GM13976 (cell line): ENCODE results near the gene TIRAP.

Experiments used
- DNase-seq: peaks from one replicate; pipeline ENCODE4 v3.0.0; 2012; ENCODE audit warnings: low spot score
- in situ Hi-C: fragments of 300-500 bp; cut with MboI; formaldehyde crosslinking; loops from one replicate; pipeline ENCODE4 v1.12.0; 2022; ENCODE audit warnings: low sequenced_read_pairs, mixed read lengths, inconsistent platforms; ENCODE audit not compliant: unreplicated experiment
- TF ChIP-seq, protein P1 (sequence below): IDR thresholded peaks from 2 replicates; pipeline ENCODE4 v1.5.1; 2012; ENCODE audit warnings: borderline replicate concordance, mild to moderate bottlenecking; ENCODE audit not compliant: insufficient read depth; ENCODE audit errors: extremely low read depth, missing control alignments, control extremely low read depth

The TIRAP gene

DNA sequence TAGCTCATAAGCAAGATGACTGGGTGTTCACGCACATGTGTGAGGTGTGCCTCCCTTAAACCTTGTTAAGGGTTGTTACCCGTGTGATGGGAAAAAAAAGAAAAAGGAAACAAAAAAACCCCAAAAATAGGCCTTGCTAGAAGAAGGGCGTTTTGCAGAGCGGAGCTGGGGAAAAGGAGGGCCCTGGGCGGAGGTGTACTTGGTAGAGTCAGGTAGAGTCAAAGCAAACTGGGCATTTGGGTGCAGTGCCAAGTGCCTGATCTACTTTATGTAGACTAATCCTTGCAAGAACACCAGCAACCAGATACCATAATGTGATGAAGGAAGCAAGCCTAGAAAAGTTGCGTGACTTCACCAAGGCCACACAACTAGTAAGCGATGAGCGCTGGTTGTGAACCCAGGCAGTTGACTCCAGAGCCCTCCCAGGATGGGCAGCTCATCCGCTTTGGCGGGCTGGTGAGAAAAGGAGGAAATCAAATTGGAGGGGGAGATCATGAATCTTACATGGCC lies 1.2 kb upstream of the TIRAP start:
- no peak for DNase-seq
- in situ Hi-C loops: no loop called here
- TF ChIP-seq, protein P1, sequence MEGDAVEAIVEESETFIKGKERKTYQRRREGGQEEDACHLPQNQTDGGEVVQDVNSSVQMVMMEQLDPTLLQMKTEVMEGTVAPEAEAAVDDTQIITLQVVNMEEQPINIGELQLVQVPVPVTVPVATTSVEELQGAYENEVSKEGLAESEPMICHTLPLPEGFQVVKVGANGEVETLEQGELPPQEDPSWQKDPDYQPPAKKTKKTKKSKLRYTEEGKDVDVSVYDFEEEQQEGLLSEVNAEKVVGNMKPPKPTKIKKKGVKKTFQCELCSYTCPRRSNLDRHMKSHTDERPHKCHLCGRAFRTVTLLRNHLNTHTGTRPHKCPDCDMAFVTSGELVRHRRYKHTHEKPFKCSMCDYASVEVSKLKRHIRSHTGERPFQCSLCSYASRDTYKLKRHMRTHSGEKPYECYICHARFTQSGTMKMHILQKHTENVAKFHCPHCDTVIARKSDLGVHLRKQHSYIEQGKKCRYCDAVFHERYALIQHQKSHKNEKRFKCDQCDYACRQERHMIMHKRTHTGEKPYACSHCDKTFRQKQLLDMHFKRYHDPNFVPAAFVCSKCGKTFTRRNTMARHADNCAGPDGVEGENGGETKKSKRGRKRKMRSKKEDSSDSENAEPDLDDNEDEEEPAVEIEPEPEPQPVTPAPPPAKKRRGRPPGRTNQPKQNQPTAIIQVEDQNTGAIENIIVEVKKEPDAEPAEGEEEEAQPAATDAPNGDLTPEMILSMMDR: no peak

DNA sequence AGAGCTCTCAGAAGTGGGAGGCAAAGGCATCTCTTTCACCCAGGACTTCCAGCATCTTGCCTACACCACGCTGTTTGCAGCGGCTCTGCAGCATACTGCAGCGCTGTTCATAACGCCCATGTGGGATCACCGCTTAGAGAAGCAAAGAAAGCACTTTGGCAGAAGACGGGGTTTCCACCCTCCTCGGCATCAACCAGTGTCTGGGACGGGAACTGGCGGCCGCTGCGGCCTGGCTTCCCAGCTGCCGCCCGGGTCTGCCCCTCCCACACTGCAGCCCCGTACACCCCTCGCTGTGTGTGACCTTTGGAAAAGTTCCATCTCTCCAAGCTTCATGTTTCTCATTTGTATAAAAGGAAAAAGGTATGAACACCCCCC lies 545 bp upstream of the TIRAP start:
- TF ChIP-seq, protein P1: no peak
- in situ Hi-C loops: no loop called here
- no peak for DNase-seq

DNA sequence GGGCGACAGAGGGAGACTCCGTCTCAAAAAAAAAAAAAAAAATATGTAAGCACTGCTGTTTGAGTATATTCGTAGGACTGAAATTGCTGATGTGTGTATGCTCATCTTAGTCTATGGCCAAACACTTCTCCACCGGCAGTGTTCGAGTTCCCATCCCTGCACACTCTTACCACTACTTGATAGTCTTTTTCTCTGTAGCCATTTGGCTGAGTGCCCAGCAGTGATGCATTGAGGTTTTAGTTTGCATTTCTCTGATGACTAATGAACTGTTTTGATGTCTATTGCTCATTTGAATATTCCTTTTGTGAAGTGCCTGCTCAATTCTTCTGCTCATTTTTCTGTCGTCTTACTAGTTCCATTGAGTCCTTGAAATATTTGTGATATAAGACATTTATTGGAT lies 1.9 kb downstream of the TIRAP start:
- in situ Hi-C loops: no loop called here
- TF ChIP-seq, protein P1: no peak
- peak; percentile 73 for DNase-seq

DNA sequence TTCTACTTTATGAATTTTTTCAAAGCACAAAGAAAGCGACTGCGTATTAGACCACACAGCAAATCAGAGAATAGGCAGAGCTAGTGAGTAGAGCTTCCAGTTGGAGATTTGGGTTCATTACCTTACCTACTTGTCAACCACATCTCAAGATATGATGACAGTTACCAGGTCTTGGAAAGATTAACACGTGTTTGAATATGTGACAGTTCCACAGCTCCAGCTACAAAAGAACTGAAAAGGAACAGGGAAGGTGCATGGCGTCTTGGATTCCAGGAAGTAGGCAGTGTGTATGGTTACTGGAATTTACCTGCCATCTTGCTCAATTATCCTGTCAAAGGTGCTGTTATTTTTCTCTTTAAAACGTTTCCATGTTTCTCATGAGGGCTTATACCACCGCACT lies 5.3 kb downstream of the TIRAP start:
- TF ChIP-seq, protein P1: no peak
- DNase-seq: no peak
- in situ Hi-C loops: no loop called here

DNA sequence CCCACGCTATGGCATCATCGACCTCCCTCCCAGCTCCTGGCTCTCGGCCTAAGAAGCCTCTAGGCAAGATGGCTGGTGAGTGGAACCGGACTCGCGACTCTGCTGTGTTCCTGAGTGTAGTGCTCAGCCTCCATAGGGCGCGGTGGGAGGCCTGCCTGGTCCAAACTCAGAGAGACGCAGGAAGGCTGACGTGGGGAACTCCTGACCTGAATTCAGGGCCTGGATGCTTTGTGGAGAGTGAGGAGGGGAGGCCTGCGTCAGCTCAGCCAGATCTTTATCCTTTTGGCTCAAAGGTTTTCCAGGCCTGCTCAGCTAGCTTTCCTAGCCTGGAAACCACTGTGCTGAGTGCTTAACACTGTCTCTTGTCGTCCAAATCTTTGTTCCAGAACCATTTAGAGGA lies 8.0 kb downstream of the TIRAP start:
- in situ Hi-C loops: no loop called here
- TF ChIP-seq, protein P1: no peak
- no peak for DNase-seq

DNA sequence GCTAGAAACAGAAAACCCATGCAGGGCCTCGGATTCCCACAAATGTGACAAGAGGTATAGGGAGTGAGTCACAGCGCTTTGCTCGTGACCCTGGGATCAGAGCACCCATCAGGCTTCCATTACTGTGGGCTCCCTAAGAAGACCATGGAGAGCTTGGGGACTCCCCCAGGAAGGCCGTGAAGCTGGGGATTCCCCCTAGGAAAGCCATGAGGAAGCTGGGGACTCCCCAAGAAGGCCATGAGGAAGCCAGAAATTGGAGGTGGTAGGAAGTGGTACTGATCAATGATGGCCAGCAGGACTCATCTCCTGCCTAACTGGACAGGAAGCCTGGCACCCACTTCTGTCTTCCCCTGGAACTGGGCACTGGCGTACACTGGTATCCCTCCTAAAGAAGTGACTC lies 10.8 kb downstream of the TIRAP start:
- TF ChIP-seq, protein P1: no peak
- in situ Hi-C loops: no loop called here
- no peak for DNase-seq

DNA sequence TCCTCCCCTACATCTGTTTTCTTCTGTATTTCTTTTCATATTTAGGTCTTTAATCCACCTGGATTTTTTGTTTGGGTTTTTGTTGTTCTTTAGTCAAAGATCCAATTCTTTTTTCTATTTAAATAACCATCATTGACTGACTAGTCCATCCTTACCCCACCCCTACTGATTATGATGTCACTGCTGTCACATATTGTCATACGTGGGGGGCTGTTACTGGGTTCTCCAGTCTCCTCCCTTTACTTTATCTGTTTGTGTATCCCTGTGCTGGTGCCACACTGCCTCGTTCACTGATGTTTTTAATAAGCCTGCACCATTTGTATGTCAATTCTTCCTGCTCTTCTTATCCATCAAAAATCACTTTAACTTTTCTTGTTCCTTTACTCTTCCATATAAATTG lies 14.1 kb downstream of the TIRAP start:
- in situ Hi-C loops: no loop called here
- DNase-seq: no peak
- TF ChIP-seq, protein P1: no peak
